CD14-positive monocyte (primary cell): ENCODE results near the gene ISM2. TPM values are rescaled to one million over a fixed set of nuclear protein-coding genes. Genes with fewer than 3 reads are reported as not detected.

Source experiments
- DNase-seq, 3 donors: peaks; one replicate each; pipeline ENCODE4 v3.0.0-alpha.2; 2011 to 2022
- H2AFZ ChIP-seq: 2 replicates; pipeline ENCODE4 v1.6.0; 2012; ENCODE audit warnings: mild to moderate bottlenecking, low read depth, low read length, inconsistent platforms; ENCODE audit not compliant: insufficient read depth, poor library complexity, severe bottlenecking
- H3K27ac ChIP-seq, 2 donors: 1 replicate in 1 of 2; 2 replicates in 1 of 2; pipeline ENCODE4 v1.5.1; 2012 to 2013; ENCODE audit warnings: low read length in 2 of 2, control low read depth in 1 of 2, inconsistent platforms in 1 of 2, low read depth in 1 of 2, mild to moderate bottlenecking in 1 of 2
- H3K27me3 ChIP-seq, 2 donors: one replicate each; pipeline versions ENCODE4 v1.6.0 to v1.6.1; 2011 to 2013; ENCODE audit warnings: low read length in 2 of 2; ENCODE audit not compliant: control insufficient read depth in 2 of 2, insufficient read depth in 2 of 2
- H3K36me3 ChIP-seq, 2 donors: replicated peaks in 1 of 2; 1 replicate in 1 of 2; 2 replicates in 1 of 2; pipeline versions ENCODE4 v1.5.1 to v1.6.1; 2012 to 2013; ENCODE audit warnings: low read length in 2 of 2, control low read depth in 1 of 2, inconsistent platforms in 1 of 2, mild to moderate bottlenecking in 1 of 2; ENCODE audit not compliant: insufficient read depth in 2 of 2, control insufficient read depth in 1 of 2
- H3K4me1 ChIP-seq, 2 donors: 1 replicate in 1 of 2; 2 replicates in 1 of 2; pipeline versions ENCODE4 v1.5.1 to v1.6.1; 2012 to 2013; ENCODE audit warnings: low read length in 2 of 2, control low read depth in 1 of 2, inconsistent platforms in 1 of 2, mild to moderate bottlenecking in 1 of 2, moderate library complexity in 1 of 2; ENCODE audit not compliant: insufficient read depth in 2 of 2, control insufficient read depth in 1 of 2
- H3K4me2 ChIP-seq: replicated peaks from 2 replicates; pipeline ENCODE3; 2012; ENCODE audit warnings: low read length, moderate library complexity, mild to moderate bottlenecking; ENCODE audit not compliant: poor library complexity, severe bottlenecking; ENCODE audit errors: extremely low read depth
- H3K4me3 ChIP-seq, 3 experiments: fragments of 200-600 bp in 1 of 3; sonication (generic) in 1 of 3; replicated peaks in 1 of 3; 1 replicate in 2 of 3; 2 replicates in 1 of 3; pipeline ENCODE4 v1.5.1; 2011 to 2013; ENCODE audit warnings: low read length in 3 of 3, mild to moderate bottlenecking in 3 of 3, control low read depth in 2 of 3, low read depth in 2 of 3, inconsistent platforms in 1 of 3, moderate library complexity in 1 of 3
- H3K79me2 ChIP-seq: 2 replicates; pipeline ENCODE4 v1.6.0; 2012; ENCODE audit warnings: mild to moderate bottlenecking, control low read depth, inconsistent platforms, low read length, moderate library complexity; ENCODE audit not compliant: insufficient read depth
- H3K9ac ChIP-seq: 2 replicates; pipeline ENCODE4 v1.6.0; 2017; ENCODE audit warnings: low read length, mild to moderate bottlenecking; ENCODE audit not compliant: insufficient read depth, poor library complexity, severe bottlenecking
- H3K9me3 ChIP-seq, 2 donors: replicated peaks in 1 of 2; 1 replicate in 1 of 2; 2 replicates in 1 of 2; pipeline versions ENCODE4 v1.5.1 to v1.6.1; 2012 to 2013; ENCODE audit warnings: low read length in 2 of 2, control low read depth in 1 of 2; ENCODE audit not compliant: control insufficient read depth in 1 of 2, insufficient read depth in 1 of 2
- H4K20me1 ChIP-seq: 2 replicates; pipeline ENCODE4 v1.6.0; 2012; ENCODE audit warnings: mild to moderate bottlenecking, low read length, control low read depth, moderate library complexity; ENCODE audit not compliant: insufficient read depth
- H3K27ac Mint-ChIP-seq, 7 donors: one replicate each; pipeline ENCODE4 v1.8.0; 2020; ENCODE audit warnings: mild to moderate bottlenecking in 7 of 7, mixed read lengths in 7 of 7, moderate library complexity in 6 of 7, inconsistent platforms in 2 of 7
- H3K27me3 Mint-ChIP-seq, 3 donors: one replicate each; pipeline ENCODE4 v1.8.0; 2021 to 2022; ENCODE audit warnings: low read depth in 3 of 3, mild to moderate bottlenecking in 3 of 3, mixed read lengths in 3 of 3, moderate library complexity in 3 of 3, inconsistent platforms in 1 of 3
- H3K36me3 Mint-ChIP-seq, 2 donors: one replicate each; pipeline ENCODE4 v1.8.0; 2020; ENCODE audit warnings: mixed read lengths in 2 of 2, inconsistent platforms in 1 of 2, mild to moderate bottlenecking in 1 of 2
- H3K4me1 Mint-ChIP-seq: one replicate; pipeline ENCODE4 v1.8.0; 2020; ENCODE audit warnings: mild to moderate bottlenecking, mixed read lengths
- H3K4me3 Mint-ChIP-seq, 2 donors: one replicate each; pipeline ENCODE4 v1.8.0; 2020; ENCODE audit warnings: mild to moderate bottlenecking in 2 of 2, mixed read lengths in 2 of 2, moderate library complexity in 1 of 2
- H3K9me3 Mint-ChIP-seq, 7 donors: one replicate each; pipeline ENCODE4 v1.8.0; 2020 to 2022; ENCODE audit warnings: mixed read lengths in 7 of 7, mild to moderate bottlenecking in 6 of 7, moderate library complexity in 6 of 7, inconsistent platforms in 2 of 7
- WGBS: methylation state at CpG from one replicate; pipeline ENCODE4 v1.1.5; 2013; ENCODE audit warnings: missing lambda C conversion rate; ENCODE audit not compliant: insufficient coverage; 5-methylcytosine and 5-hydroxymethylcytosine counted together
- intact Hi-C, 2 donors: fragments of 100-400 bp; cut with micrococcal nuclease; formaldehyde crosslinking; loops; one replicate each; pipeline versions ENCODE4 v1.15.0 to v1.15.1; 2023
- polyA plus RNA-seq, 3 donors: library from polyadenylated mRNA; depleted of rRNA in 1 of 3; unstranded in 2 of 3; stranded (reverse) in 1 of 3; fragments of 300-500 nt in 2 of 3; fragments of >200 nt in 1 of 3; fragmentation: Illumina TruSeq in 2 of 3; gene quantifications; 1 replicate in 2 of 3; 2 replicates in 1 of 3; pipeline ENCODE4 v1.2.3, GENCODE V29; 2012 to 2021
- TF ChIP-seq, protein P1 (sequence below): fragments of 200-600 bp; IDR thresholded peaks from one replicate; pipeline ENCODE4 v1.8.0; 2022; ENCODE audit warnings: antibody characterized with exemption, mild to moderate bottlenecking

Gene ISM2
- polyA plus RNA-seq, 3 donors = not detected

DNA sequence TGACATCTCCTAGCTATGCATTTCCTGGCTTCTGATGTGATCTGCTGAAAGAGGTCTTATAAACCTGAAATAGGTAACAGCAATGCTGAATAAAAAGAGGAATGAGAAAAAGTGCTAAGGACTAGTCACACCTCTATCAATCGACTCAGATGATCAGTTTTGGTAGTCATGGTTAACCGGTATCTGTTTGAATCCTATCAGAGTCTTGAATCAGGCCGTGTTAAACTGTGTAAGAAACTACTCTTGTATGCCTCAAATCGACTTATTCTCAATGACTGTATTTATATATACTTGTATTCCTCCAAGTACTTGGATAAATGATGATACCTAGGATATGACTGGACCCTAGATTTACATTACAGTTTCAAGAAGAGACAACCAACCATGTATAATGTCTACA is 10.8 kb upstream of the ISM2 start:
- no peaks in the 10 kb centered on the region for H3K9me3 ChIP-seq
- no peak overlapping the region for H3K27ac Mint-ChIP-seq
- H3K9me3 Mint-ChIP-seq = peaks cover 0 to 6% (median 2%) of the 10 kb centered on the region in 7 donors
- intact Hi-C loops = no loop called here
- no peaks in the 10 kb centered on the region for H3K4me1 ChIP-seq
- peaks cover 0 to 1% (median 1%) of the 10 kb centered on the region in 3 donors for H3K27me3 Mint-ChIP-seq
- H3K36me3 Mint-ChIP-seq = peaks cover 80 to 91% of the 10 kb centered on the region in 2 donors
- no peak overlapping the region for H3K4me2 ChIP-seq
- H3K27me3 ChIP-seq = no peaks in the 10 kb centered on the region
- no peaks in the 10 kb centered on the region for H3K79me2 ChIP-seq
- no peaks in the 10 kb centered on the region for H3K4me1 Mint-ChIP-seq
- no peak overlapping the region for H2AFZ ChIP-seq
- no peak overlapping the region for H3K27ac ChIP-seq
- no peak for DNase-seq
- TF ChIP-seq, protein P1, sequence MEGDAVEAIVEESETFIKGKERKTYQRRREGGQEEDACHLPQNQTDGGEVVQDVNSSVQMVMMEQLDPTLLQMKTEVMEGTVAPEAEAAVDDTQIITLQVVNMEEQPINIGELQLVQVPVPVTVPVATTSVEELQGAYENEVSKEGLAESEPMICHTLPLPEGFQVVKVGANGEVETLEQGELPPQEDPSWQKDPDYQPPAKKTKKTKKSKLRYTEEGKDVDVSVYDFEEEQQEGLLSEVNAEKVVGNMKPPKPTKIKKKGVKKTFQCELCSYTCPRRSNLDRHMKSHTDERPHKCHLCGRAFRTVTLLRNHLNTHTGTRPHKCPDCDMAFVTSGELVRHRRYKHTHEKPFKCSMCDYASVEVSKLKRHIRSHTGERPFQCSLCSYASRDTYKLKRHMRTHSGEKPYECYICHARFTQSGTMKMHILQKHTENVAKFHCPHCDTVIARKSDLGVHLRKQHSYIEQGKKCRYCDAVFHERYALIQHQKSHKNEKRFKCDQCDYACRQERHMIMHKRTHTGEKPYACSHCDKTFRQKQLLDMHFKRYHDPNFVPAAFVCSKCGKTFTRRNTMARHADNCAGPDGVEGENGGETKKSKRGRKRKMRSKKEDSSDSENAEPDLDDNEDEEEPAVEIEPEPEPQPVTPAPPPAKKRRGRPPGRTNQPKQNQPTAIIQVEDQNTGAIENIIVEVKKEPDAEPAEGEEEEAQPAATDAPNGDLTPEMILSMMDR = no peak
- no peak overlapping the region for H3K4me3 ChIP-seq
- peaks cover 65 to 96% of the 10 kb centered on the region in 2 donors for H3K36me3 ChIP-seq
- 100% methylated on average over 2 of the region's 4 CpGs for WGBS
- peaks cover 49% of the 10 kb centered on the region for H4K20me1 ChIP-seq
- no peak overlapping the region for H3K4me3 Mint-ChIP-seq
- no peak overlapping the region for H3K9ac ChIP-seq

DNA sequence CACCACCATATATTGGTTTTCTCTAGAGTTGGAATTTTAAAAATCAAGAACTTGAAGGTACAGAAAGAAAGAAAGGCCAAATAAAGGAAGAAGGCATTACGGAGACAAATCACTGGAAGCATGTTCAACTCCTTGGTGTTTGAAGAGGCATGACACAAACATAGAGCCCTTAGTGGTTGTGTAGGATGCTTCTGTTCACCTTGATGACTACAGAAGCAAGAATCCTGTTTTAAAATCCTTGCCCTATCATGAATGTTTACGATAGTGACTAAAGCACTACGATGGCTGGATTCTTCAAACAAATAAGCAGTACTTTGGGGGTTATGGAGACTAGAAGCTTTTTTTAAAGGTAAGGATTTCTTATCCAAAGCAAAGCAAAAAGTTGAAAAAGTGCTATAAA is 10.3 kb upstream of the ISM2 start:
- Histone ChIP-seq H3K27ac (no peak overlapping the region), H3K4me3 (no peak overlapping the region), H3K27me3 (no peaks in the 10 kb centered on the region), H3K9me3 (peaks cover 0 to 3% of the 10 kb centered on the region in 2 donors), H3K36me3 (peaks cover 61 to 91% of the 10 kb centered on the region in 2 donors), H4K20me1 (peaks cover 44% of the 10 kb centered on the region), H3K4me2 (no peak overlapping the region), H3K9ac (no peak overlapping the region), H3K4me1 (no peaks in the 10 kb centered on the region), H3K79me2 (no peaks in the 10 kb centered on the region), H2AFZ (no peak overlapping the region)
- Mint-ChIP-seq H3K4me1 (no peaks in the 10 kb centered on the region), H3K9me3 (peaks cover under 1 to 9% (median 3%) of the 10 kb centered on the region in 7 donors), H3K36me3 (peaks cover 77 to 86% of the 10 kb centered on the region in 2 donors), H3K27me3 (peaks cover 0 to 1% (median 1%) of the 10 kb centered on the region in 3 donors), H3K27ac (no peak overlapping the region), H3K4me3 (no peak overlapping the region)
- intact Hi-C loops = no loop called here
- TF ChIP-seq, protein P1 = no peak
- no CpG with 5 or more reads among the region's 3 CpGs for WGBS
- no peak for DNase-seq
